A673 (cell line): ENCODE measurements around the gene TRMT10A.

ENCODE experiments used
- CTCF ChIP-seq: fragments of 300-800, 200-600 bp; sonication (generic); conservative IDR thresholded peaks from 2 replicates; pipeline ENCODE4 v1.5.1; 2017; ENCODE audit warnings: low read depth, mild to moderate bottlenecking, antibody characterized with exemption, low read length, moderate library complexity, mixed read lengths
- EZH2 ChIP-seq: fragments of 200-600 bp; sonication (generic); IDR thresholded peaks from 2 replicates; pipeline ENCODE4 v1.6.1; 2017; ENCODE audit warnings: borderline replicate concordance, low read depth, mild to moderate bottlenecking, mixed read lengths, antibody characterized with exemption, low read length; ENCODE audit not compliant: poor library complexity, severe bottlenecking

GRCh38 chr4:99608417-99608816 lies 44.6 kb upstream of the TRMT10A start:
- TF ChIP-seq CTCF: no peak
- no peak for TF ChIP-seq EZH2
